Measurements from ENCODE around the gene PITX2. TPM values are rescaled to one million over a fixed set of nuclear protein-coding genes. Genes with fewer than 3 reads are reported as not detected.

PITX2 gene
- total RNA-seq (ENCODE audit: low replicate concordance) = 0.59 and 1.6 TPM in 2 replicates

DNA sequence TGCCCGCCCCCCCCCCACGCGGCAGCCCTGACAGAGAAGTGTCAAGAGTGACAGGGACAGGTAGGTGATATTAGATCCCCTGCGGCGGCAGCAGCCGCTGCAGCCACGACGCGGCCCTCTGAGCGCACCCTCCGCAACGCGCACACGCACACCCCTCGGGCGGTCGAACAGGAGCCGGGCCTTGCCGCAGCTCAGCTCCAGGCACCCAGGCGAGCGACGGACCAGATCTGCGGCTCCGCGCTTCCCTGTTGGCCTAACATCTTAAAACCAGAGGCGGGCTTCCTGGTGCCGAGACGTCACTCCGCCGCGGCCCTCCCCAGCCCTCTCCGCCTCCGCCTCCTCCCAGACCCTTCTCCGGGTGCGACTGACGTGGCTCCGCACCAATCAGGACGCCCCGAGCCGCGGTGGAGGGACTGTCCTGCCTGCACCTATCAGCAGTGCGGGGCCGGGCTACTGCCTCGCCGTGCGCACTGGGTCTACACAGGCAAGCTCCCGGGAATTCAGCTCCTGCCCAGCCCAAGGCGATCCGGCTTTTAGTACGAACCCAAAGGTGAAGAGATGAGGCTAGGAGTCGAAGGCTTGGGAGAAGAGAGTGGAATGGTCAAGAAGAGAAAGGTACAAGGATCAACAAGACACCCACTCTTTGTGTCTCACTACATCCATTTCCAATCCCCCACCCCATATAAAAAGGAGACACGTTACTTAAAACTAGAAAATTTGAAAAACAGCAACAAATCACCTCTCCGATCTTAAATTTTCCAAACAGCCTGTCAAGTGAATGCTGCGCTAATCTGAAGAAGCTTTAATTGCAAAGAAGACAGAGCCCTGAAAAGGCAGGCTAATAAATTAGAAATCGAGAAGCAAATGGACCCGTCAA, at the start of gene PITX2:
Gene PITX2 (minus strand): TSS at position 237 of the 877 bp plus-strand sequence. CDS start 617 bp downstream, outside the sequence.
- Mint-ChIP-seq H3K4me1 (peaks cover 37% of the 10 kb centered on the region), H3K9me3 (peaks cover 6% of the 10 kb centered on the region), H3K36me3 (no peaks in the 10 kb centered on the region), H3K4me3 (peak within 1 kb of the TSS; percentile 84), H3K27me3 (ENCODE audit: insufficient read depth, low read depth) (peaks cover 95% of the 10 kb centered on the region), H3K27ac (no peak within 1 kb of the TSS)
- H2AFZ ChIP-seq (replicated peaks) = peak within 1 kb of the TSS; percentile 12
- TF ChIP-seq, protein P1, sequence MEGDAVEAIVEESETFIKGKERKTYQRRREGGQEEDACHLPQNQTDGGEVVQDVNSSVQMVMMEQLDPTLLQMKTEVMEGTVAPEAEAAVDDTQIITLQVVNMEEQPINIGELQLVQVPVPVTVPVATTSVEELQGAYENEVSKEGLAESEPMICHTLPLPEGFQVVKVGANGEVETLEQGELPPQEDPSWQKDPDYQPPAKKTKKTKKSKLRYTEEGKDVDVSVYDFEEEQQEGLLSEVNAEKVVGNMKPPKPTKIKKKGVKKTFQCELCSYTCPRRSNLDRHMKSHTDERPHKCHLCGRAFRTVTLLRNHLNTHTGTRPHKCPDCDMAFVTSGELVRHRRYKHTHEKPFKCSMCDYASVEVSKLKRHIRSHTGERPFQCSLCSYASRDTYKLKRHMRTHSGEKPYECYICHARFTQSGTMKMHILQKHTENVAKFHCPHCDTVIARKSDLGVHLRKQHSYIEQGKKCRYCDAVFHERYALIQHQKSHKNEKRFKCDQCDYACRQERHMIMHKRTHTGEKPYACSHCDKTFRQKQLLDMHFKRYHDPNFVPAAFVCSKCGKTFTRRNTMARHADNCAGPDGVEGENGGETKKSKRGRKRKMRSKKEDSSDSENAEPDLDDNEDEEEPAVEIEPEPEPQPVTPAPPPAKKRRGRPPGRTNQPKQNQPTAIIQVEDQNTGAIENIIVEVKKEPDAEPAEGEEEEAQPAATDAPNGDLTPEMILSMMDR (IDR thresholded peaks at IDR 0.05) = no peak
- TF ChIP-seq EZH2phosphoT487 (IDR thresholded peaks at IDR 0.05) (no peak), EZH2 (IDR thresholded peaks at IDR 0.05) (no peak)
- peak within 1 kb of the TSS; percentile 53 for H3K4me3 ChIP-seq
- no peaks in the 10 kb centered on the region for H3K79me2 ChIP-seq (ENCODE audit: low read depth)
- H3F3A ChIP-seq (ENCODE audit: low read depth) = peaks cover 35% of the 10 kb centered on the region
- DNase-seq (ENCODE audit: low spot score) = peak; percentile 98
- H3K9ac ChIP-seq = no peak within 1 kb of the TSS
- peak within 1 kb of the TSS; percentile 81 for H3K4me2 ChIP-seq
- H3K27ac ChIP-seq = no peak within 1 kb of the TSS
- H3K36me3 ChIP-seq = no peaks in the 10 kb centered on the region
- H3K27me3 ChIP-seq = peaks cover 100% of the 10 kb centered on the region
- no peaks in the 10 kb centered on the region for H3K9me3 ChIP-seq (ENCODE audit: low read depth)
- peaks cover 34% of the 10 kb centered on the region for H3K4me1 ChIP-seq
- peaks cover 62% of the 10 kb centered on the region for H4K20me1 ChIP-seq (ENCODE audit: low read depth)

DNA sequence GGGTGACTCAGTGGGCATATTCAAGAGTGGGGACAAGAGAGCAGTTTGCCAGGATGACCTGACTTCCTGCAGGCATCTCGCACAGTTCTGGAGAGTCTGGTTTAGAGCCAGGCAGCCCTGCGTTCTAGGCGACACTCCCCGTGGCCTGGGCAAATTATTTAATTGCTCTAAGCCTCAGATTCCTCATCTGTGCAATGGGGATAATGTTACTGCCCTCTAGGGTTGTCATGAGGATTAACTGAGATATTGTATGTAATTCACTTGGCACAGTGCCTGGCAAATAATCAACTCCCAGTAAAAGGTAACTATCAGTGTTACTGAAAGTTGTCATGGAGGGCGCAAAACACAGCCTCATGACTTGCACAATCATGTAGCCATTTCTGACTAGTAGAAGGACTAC, 48.8 kb upstream of the PITX2 start:
- no peaks in the 10 kb centered on the region for H3K9me3 Mint-ChIP-seq
- H3F3A ChIP-seq (ENCODE audit: low read depth) = no peaks in the 10 kb centered on the region
- H3K27me3 ChIP-seq = no peaks in the 10 kb centered on the region
- no peak overlapping the region for H2AFZ ChIP-seq (replicated peaks)
- H3K36me3 Mint-ChIP-seq = no peaks in the 10 kb centered on the region
- no peaks in the 10 kb centered on the region for H3K36me3 ChIP-seq
- H3K27me3 Mint-ChIP-seq (ENCODE audit: insufficient read depth, low read depth) = peaks cover 2% of the 10 kb centered on the region
- H3K4me1 Mint-ChIP-seq = no peaks in the 10 kb centered on the region
- H3K4me2 ChIP-seq = no peak overlapping the region
- H4K20me1 ChIP-seq (ENCODE audit: low read depth) = no peaks in the 10 kb centered on the region
- no peak for DNase-seq (ENCODE audit: low spot score)
- H3K27ac Mint-ChIP-seq = no peak overlapping the region
- H3K4me3 ChIP-seq = no peak overlapping the region
- no peaks in the 10 kb centered on the region for H3K9me3 ChIP-seq (ENCODE audit: low read depth)
- no peak overlapping the region for H3K27ac ChIP-seq
- no peak overlapping the region for H3K9ac ChIP-seq
- TF ChIP-seq EZH2phosphoT487 (IDR thresholded peaks at IDR 0.05) = no peak
- TF ChIP-seq, protein P1 (IDR thresholded peaks at IDR 0.05) = no peak
- TF ChIP-seq EZH2 (IDR thresholded peaks at IDR 0.05) = no peak
- no peak overlapping the region for H3K4me3 Mint-ChIP-seq
- H3K4me1 ChIP-seq = no peaks in the 10 kb centered on the region
- H3K79me2 ChIP-seq (ENCODE audit: low read depth) = no peaks in the 10 kb centered on the region

DNA sequence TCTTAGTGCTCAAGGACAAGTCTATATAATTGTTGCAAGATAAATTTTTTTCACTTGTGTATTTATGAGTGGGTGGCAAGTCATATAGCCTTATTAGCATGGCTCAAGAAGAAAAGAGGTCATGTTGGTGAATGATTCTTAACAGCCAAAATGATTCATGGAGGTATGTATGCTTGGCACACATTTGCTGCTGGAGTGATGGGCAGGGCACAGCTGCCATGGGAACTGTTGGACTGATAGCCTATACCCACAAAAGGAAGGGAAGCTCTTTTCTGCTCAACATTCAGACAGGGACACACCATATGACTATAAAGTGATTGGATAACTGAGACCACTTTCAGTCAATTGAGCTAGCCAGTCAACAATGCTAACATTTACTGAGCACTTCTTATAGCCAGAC, 46.8 kb upstream of the PITX2 start:
- no peaks in the 10 kb centered on the region for H3K4me1 ChIP-seq
- H3K4me3 ChIP-seq = no peak overlapping the region
- H2AFZ ChIP-seq (replicated peaks) = no peak overlapping the region
- no peaks in the 10 kb centered on the region for H3K36me3 ChIP-seq
- no peaks in the 10 kb centered on the region for H4K20me1 ChIP-seq (ENCODE audit: low read depth)
- H3K9me3 Mint-ChIP-seq = no peaks in the 10 kb centered on the region
- H3K4me3 Mint-ChIP-seq = no peak overlapping the region
- TF ChIP-seq EZH2 (IDR thresholded peaks at IDR 0.05) = no peak
- no peak for TF ChIP-seq EZH2phosphoT487 (IDR thresholded peaks at IDR 0.05)
- TF ChIP-seq, protein P1 (IDR thresholded peaks at IDR 0.05) = no peak
- H3K4me2 ChIP-seq = no peak overlapping the region
- no peaks in the 10 kb centered on the region for H3K27me3 ChIP-seq
- H3K9me3 ChIP-seq (ENCODE audit: low read depth) = no peaks in the 10 kb centered on the region
- no peak for DNase-seq (ENCODE audit: low spot score)
- H3F3A ChIP-seq (ENCODE audit: low read depth) = no peaks in the 10 kb centered on the region
- H3K79me2 ChIP-seq (ENCODE audit: low read depth) = no peaks in the 10 kb centered on the region
- H3K9ac ChIP-seq = no peak overlapping the region
- no peak overlapping the region for H3K27ac Mint-ChIP-seq
- H3K27ac ChIP-seq = no peak overlapping the region
- peaks cover 5% of the 10 kb centered on the region for H3K27me3 Mint-ChIP-seq (ENCODE audit: insufficient read depth, low read depth)
- no peaks in the 10 kb centered on the region for H3K36me3 Mint-ChIP-seq
- no peaks in the 10 kb centered on the region for H3K4me1 Mint-ChIP-seq

All from neural progenitor cell (in vitro differentiated cells).